Fibroblast of mammary gland (primary cell): ENCODE results near the gene PAK2.

ENCODE experiments used
- DNase-seq: peaks from one replicate; pipeline ENCODE4 v3.0.0-alpha.2; 2010; ENCODE audit warnings: low read depth
- H3K4me3 ChIP-seq: 2 replicates; pipeline ENCODE4 v1.5.1; 2011; ENCODE audit warnings: low read depth, mild to moderate bottlenecking, low read length, moderate library complexity; ENCODE audit not compliant: control insufficient read depth
- TF ChIP-seq, protein P1 (sequence below): conservative IDR thresholded peaks from 2 replicates; pipeline ENCODE4 v1.5.1; 2011; ENCODE audit warnings: low read depth, low read length, inconsistent platforms; ENCODE audit not compliant: control insufficient read depth, insufficient read depth

Gene PAK2

DNA sequence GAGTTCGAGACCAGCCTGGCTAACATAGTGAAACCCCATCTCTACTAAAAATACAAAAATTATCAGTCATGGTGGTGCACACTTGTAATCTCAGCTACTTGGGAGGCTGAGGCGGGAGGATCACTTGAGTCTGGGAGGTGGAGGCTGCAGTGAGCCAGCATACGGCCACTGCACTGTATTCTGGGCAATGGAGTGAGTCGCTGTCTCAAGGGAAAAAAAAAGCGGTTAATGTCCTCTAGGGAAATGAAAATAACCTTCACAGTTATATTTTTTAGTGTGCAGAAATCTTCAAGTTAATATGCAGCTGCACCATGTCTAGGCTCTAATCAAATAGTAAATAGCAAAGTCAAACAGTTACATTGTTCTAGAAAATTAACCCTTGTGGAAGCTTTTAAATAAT is 42.4 kb upstream of the PAK2 start:
- TF ChIP-seq, protein P1, sequence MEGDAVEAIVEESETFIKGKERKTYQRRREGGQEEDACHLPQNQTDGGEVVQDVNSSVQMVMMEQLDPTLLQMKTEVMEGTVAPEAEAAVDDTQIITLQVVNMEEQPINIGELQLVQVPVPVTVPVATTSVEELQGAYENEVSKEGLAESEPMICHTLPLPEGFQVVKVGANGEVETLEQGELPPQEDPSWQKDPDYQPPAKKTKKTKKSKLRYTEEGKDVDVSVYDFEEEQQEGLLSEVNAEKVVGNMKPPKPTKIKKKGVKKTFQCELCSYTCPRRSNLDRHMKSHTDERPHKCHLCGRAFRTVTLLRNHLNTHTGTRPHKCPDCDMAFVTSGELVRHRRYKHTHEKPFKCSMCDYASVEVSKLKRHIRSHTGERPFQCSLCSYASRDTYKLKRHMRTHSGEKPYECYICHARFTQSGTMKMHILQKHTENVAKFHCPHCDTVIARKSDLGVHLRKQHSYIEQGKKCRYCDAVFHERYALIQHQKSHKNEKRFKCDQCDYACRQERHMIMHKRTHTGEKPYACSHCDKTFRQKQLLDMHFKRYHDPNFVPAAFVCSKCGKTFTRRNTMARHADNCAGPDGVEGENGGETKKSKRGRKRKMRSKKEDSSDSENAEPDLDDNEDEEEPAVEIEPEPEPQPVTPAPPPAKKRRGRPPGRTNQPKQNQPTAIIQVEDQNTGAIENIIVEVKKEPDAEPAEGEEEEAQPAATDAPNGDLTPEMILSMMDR: no peak
- no peak for DNase-seq
- H3K4me3 ChIP-seq: no peak overlapping the region

DNA sequence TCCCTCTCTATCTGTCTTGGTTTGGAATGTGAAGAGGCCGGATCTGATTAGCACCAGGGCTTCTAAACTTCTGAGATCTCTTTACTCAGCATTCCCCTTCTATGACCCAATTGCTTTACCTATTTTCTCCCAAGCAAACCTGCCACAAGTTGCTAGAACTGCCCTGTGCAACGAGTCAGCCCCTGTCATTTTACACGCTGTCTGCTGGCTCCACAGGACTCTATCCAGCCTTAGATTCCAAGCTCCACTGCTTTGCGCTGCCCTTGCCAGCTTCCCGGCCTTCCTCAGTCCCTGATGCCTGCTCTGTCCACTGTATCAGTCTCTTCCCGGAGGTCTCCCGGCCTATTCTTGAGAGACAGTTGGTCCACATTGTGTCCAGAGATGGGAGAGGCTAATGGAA is 39.9 kb upstream of the PAK2 start:
- TF ChIP-seq, protein P1: no peak
- no peak overlapping the region for H3K4me3 ChIP-seq
- DNase-seq: no peak

DNA sequence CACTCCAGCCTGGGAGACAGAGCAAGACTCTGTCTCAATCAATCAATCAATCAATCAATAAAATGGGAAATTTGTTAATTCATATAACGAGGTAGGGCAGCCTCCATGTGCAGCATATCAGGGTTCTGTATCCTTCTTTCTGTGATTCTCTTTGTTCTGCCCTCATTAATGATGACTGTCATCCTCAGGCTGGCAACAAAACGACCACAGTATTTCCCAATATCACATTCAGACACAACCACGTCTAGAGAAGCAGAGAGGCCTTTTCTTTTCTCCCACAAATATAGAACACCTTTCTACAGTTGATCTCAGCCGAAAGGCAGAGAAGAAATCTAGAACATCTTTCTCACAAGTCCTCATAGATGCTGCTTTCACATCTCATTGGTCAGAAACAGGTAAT is 38.9 kb upstream of the PAK2 start:
- DNase-seq: no peak
- H3K4me3 ChIP-seq: no peak overlapping the region
- TF ChIP-seq, protein P1: no peak

- TF ChIP-seq, protein P1: no peak
- DNase-seq: no peak
- H3K4me3 ChIP-seq: no peak overlapping the region
Measured at GRCh38 chr3:196706327-196706726, 33.3 kb upstream of the PAK2 start.

DNA sequence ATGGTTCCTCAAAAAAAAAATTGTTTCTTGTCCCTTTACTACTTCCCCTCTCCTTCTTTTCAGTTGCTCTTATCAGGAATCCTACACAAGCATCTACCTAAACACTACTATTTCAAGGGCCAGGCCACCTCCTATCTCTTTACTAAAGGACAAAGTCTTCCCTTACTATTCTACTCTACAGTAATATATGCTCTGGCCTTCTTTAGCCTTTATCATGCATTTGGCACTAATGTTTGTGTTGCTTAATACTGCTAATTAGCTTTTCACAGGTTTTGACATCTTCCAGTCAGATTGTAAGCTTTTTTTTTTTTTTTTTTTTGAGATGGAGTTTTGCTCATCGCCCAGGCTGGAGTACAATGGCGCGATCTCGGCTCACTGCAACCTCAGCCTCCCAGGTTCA is 32.9 kb upstream of the PAK2 start:
- TF ChIP-seq, protein P1: no peak

DNA sequence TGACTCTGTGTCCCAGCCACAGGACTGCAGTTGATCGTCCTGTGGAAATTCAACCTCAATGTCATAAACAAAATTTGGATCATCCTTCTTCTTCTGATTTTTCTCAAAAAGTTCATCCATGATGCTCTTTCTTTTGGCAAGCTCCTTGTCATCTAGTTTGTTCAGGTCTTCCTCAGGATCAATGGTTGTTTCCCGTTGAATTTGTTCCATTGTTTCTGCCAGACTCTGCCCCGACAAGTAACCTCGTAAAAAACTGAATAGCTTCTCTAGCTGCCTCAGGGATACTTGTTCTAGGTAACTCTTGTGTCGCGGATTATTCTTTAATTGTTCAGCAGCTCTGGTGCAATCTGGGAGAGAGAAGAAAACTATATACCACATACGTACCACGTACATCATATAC is 32.1 kb upstream of the PAK2 start:
- no peak overlapping the region for H3K4me3 ChIP-seq
- DNase-seq: no peak

More for the DNA sequence above, 32.9 kb upstream of the PAK2 start:
- no peak for DNase-seq
- no peak overlapping the region for H3K4me3 ChIP-seq

DNA sequence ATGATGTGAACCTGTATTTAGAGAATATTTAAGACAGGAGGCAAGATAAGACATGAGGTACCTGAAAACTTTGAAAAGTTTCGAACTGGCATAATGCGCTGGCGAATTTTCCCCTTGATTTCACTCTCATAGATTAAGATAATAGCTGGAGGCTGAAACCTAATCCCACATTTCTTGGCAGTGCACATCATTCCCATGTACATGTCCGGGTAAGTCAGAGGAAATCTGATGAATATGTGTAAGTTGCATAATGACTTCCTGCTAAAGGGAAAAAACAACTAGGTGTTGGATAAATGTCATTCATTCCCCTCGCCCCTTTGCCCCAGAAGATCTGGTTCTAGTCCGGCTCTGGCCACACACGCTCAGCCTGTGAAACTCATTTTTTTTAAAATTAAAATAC is 31.2 kb upstream of the PAK2 start:
- DNase-seq: peak; percentile 24
- no peak overlapping the region for H3K4me3 ChIP-seq
- TF ChIP-seq, protein P1: no peak

More for the DNA sequence above, 32.1 kb upstream of the PAK2 start:
- TF ChIP-seq, protein P1: no peak
